DMS79 (cell line): ENCODE data around the gene FHIT.
"Not testable (repeated sequence)": the region's sequence is repeated elsewhere in the genome, so short reads cannot be mapped to it uniquely, and the experiment has no call there.

Experiments used
- DNase-seq: peaks from one replicate; lab custom pipeline; 2025; lab: John Stamatoyannopoulos, UW

FHIT gene

DNA sequence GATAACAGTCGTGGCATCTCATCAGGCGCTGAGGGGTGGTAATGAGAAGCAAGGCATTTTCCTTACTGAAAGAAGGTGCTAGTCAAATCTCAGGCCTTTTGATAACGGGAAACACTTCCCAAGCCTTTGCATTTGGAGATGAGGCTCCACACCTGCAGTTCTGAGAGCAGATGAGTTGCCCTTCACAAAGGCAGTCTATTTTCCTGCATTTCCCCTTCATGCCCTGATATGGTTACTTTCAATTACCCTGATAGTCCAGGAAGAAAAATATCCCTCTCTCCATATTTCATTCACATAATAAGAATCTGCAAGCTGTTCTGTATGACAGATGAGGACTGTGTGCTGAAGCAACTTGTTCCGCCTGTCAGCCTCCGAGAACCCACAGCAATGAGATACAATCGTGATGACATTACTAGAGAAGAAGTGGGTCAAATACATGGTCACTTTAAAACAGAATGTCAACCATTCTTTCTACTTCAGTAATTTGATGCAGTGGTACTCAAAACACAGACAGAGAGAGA is 25.0 kb downstream of the FHIT start:
- no peak for DNase-seq

DNA sequence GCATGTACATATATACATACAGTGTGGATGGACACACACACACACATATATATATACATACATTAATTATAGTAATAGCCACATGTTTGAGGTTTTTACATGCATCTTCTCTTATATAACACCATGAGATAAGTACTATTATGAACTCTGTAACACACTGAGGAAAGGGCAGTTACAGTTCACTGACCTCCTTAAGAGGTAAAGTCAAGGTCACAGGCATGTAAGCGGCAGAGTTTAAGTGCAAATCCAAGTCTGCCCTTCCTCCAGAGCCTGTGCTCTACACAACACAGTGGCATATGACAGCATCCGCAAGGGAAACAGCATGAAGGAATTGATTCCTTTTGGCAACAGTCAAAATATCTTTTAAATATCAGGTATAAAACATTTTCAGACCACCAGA is 26.4 kb downstream of the FHIT start:
- DNase-seq = no peak

DNA sequence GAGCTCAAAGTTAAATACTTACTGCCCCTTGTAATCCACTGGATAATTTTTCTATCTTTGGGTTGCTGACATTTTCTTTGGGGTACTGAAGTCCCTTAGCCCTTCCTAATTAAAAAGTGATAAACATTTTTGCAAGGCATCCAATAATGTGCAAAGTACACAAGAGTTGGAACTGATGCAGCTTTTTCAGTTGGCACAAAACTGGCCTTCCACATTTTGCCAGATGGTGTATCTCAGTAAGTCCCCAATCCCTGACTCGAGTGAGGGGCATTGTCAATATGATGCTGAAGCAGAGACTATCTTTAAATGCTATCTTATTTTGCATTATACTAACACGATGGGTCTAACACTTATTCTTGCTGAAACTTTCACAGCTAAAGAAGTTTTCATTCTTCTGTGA is 27.8 kb downstream of the FHIT start:
- no peak for DNase-seq

DNA sequence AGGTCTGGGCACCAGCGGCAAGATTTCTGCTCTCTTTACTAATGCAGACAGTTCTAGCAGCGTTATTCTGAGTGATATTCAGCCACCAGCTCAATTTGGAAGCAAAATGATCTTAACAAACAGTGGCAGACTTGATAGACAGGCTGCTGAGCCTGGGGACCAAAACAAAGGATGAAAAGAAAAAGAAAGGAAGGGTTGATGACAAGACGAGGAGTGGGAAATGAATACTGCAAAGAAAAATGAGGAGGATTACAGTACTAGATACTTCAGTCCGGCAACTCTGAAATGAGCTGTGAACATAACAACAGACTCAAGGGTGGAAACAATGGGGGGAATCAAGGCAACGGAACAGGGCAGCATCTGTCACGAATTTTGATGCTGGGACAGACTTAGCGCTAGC is 28.8 kb downstream of the FHIT start:
- DNase-seq = no peak

DNA sequence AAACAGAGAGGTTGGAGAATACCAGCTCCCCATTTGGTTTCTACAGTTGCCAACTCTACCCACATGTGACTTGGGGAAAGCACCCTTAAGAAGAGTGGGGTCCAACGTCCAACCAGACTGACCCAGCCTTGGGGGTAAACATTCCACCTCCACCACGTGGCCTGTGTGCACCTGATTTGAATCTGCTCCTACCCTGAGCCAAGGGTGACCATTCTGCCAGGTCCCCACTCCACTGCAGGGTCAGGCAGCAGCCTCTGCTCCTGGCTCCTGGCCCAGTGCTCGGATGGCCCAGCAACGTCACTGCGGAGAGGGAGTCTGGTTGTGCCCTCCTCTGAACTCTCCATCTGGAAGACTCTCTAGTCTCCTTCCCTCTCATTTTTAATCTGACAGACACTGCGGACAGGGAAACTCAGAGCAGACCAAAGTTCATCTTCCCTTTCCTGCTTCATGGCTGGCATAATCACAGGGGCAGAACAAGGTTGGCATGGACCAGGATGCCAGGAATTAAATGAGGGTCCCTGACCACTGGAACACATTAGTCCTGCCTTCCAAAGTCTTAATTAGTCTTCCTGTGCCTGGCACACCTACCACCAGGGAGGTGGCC is 29.4 kb downstream of the FHIT start:
- no peak for DNase-seq

DNA sequence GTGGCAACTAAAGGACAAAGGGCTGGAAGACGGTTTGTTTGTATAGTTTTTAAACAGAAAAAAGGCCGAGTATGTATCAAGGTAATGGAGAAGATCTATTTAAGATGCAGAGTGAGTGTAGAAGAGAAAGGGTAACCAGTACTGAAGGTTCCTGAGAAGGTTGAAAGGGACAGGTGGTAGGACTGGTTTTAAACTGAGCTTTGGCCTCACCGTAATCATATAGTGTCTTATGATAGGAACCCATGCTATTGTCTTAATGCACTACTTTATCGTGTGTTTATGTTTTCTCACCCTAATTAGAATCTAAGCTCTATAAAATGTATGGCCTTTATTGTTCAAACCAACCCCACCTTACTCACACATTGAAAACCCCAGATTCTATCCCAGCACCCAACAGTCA is 32.7 kb downstream of the FHIT start:
- no peak for DNase-seq

DNA sequence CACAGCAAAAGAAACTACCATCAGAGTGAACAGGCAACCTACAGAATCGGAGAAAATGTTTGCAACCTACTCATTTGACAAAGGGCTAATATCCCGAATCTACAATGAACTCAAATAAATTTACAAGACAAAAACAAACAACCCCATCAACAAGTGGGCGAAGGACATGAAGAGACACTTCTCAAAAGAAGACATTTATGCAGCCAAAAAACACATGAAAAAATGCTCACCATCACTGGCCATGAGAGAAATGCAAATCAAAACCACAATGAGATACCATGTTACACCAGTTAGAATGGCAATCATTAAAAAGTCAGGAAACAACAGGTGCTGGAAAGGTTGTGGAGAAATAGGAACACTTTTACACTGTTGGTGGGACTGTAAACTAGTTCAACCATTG is 35.1 kb downstream of the FHIT start:
- not testable (repeated sequence) for DNase-seq

DNA sequence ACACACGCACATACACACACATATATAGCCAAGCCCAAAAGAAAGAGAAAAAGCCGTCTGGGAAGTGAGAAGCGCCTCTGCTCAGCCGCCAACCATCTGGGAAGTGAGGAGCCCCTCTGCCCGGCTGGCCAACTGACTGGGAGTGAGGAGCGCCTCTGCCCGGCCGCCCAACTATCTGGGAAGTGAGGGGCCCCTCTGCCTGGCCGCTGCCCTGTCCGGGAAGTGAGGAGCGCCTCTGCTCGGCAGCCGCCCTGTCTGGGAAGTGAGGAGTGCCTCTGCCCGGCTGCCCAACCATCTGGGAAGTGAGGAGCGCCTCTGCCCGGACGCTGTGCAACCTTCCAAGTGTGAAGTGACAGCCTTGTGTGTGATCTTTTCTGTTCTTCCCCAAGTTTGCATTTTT is 49.2 kb downstream of the FHIT start:
- DNase-seq = no peak

DNA sequence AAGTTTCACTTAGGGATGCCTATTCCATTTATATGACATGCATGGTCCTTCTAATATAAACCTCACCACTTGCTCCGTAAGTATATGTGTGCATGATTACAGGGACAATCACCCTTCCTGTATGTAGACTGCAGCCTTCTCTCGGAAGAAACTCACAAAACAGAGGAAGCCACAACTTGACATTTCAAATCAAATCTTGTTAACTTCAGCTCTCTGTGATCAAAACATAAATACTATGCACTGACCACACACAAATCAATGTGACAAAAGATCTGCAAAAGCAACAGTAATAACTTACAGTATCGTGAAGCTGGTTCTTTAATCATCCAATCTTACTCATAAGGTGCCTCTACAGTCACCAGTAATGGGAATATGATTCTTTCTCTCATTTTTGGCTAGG is 50.2 kb downstream of the FHIT start:
- no peak for DNase-seq

DNA sequence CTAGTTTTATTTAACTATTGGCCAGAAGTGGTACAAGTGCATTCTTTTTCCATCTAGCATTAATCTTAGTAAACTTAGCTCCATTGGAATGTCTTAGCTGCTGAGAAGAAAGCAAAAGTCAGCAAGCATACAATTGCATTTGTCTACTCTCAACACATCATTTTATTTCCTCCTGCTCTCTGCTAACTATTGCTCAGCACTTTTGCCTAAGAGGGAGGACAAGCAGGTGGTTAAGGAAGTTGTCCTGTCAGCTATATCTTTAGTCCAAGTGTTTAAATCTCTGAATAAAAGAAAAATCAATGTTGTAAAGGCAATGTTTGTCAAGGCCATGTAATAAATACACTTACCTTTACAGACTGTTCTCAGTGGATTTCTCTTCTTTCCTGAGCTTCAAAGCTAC is 51.0 kb downstream of the FHIT start:
- no peak for DNase-seq

DNA sequence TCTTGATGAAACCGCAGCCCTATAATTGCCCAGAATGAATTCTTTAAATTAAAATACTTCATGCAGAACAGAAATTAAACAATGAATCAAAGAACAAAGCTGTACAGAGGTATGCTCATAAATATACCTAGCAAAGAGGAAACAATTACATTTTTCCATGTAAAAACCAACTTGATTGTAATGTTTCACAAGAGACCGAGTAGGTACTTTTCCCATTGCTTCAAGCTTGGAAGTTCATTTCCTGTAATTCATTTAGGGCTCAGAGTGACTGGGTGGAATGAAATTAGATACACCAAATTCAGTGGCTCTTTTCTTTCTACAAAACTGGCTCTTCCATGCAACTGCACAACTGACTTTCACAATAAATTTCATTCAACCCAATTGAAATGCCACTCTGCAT is 51.4 kb downstream of the FHIT start:
- DNase-seq = no peak

DNA sequence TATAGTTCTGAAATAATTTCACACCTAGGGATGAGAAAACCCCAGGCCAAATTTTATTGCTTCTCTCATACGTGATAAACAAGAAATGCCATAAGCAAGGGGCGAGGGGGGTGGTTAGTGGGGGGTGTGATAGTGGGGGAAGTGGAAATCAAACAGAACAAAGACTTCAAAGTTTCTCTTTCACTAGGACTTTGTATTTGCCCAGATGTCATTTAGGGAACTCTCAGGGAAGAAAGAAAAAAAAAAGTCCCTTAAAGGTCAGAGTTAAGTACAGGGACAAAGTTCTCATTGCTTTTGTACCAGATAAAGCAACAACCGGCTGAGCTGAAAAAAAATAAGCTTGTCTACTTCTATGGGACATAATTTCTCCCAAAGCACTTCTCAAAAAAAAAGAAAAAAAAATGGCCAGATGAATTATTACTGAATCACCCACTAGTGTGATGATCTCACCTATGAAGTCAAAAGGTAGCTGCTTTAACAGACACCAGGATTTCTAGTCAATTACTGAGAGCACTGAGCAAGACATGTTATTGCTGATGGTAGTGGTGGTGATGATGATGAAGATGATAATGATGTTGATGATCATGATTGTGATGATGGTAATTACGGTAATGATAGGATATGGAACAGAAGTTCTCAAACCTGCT is 56.2 kb downstream of the FHIT start:
- no peak for DNase-seq

DNA sequence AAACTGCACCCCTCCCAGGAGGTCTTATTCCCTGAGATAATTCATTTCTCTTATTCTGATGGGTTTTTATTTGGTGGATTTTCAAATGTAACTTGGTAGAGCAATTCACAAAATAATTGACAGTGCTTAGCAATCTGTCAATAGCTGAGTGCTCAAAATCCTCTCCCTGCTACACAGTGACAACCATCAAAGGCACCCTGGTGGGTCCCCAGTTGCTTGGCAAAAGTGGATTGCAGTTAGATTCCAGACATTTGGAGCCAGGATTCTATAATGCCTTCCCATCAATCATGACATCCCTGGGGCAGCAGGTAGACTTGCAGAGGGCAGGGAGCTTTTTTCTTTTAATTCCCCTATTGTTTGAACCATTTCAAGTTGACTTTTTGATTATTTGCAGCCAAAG is 59.0 kb downstream of the FHIT start:
- no peak for DNase-seq

DNA sequence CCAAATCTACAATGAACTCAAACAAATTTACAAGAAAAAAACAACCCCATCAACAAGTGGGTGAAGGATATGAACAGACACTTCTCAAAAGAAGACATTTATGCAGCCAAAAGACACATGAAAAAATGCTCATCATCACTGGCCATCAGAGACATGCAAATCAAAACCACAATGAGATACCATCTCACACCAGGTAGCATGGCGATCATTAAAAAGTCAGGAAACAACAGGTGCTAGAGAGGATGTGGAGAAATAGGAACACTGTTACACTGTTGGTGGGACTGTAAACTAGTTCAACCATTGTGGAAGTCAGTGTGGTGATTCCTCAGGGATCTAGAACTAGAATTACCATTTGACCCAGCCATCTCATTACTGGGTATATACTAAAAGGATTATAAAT is 61.0 kb downstream of the FHIT start:
- not testable (repeated sequence) for DNase-seq

DNA sequence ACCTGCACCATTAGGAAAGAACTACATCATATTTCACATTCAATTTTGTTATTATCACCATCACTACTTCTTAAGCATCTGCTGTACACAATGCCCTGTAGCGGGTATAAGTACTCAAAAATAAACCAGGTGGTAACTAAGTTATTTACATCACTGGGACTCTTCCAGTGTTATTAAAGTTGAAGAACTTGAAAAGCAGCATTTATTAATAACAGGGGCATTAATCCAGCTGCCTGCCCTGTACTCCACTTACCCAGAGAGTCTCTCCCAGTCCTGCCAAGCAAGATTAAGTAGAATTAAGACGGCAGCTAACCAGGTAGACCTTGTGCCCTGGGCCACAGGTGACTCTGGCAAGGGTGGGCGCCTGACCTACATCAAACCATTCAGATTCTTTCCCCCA is 65.2 kb downstream of the FHIT start:
- no peak for DNase-seq

DNA sequence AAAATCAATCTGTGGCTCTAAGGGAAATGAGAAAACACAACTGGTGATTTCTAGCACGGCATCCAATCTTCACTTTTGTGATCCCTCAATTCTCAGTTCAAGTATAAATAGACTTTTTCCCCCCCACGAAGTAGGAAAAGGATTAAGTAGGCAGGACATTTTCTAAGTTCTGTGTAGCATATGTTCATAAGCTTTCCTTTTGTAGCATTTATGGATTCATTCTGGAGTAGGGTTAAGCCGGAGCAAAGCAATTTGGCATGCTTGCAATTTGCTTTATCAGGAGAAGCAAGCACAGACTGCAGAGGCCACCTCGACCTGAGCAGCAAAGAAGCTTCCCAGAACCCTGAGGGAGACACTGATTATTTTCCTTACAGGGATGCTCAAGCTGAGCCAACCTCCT is 66.3 kb downstream of the FHIT start:
- no peak for DNase-seq

DNA sequence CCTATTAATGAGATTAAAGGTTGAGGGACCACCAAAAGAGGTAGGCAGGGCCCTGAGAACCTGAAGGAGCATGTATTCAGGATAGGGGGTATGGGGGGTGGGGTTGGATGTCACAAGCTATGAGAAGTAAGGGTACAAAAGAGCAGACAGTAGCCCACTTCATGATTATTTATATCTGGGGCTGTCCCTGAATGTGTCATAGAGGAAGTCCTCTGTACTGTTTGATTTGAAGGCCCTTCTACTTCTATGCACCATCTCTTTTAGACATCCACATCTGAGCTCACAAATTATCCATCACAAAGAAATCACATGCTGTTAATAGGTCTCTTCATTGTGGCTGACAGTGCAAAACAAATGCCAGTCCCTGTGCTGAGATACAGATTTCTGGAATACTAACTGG is 68.6 kb downstream of the FHIT start:
- no peak for DNase-seq

DNA sequence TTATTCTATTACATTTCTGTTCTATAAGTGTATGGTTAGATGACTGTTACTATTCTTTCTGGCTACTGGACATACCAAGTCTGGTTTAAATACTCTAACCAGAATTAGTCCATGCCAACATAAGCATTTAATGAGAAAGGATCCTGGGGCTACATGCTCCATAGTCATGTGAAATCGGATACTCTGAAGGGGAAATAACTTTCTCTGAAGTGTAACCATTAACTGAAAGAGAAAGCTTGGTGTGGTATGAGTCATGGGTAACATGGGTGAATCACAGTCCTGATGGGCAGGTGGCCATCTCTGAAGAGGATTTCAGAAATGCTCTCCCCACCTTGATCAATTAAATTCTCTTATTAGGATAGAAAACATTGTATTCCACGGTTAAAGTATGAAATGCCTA is 69.4 kb downstream of the FHIT start:
- DNase-seq = no peak

DNA sequence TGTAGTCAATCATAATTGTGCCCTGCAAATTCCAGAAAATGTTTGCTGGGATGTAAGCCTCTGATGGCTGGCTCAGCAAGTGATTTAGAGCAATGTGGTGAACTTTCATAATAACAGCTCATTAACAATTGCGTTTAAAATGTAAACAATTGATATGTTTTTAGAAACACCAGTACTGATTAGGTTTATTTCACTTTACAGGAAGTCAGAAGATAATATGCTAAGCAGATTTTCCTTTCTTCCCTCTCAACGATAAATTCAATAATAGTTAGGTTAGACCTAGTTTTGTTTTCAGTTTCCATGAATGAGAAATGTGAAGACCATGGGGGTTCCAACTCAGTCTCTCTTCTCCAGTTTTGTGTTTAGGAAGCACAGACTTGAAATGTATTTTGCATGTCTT is 71.0 kb downstream of the FHIT start:
- DNase-seq = no peak

DNA sequence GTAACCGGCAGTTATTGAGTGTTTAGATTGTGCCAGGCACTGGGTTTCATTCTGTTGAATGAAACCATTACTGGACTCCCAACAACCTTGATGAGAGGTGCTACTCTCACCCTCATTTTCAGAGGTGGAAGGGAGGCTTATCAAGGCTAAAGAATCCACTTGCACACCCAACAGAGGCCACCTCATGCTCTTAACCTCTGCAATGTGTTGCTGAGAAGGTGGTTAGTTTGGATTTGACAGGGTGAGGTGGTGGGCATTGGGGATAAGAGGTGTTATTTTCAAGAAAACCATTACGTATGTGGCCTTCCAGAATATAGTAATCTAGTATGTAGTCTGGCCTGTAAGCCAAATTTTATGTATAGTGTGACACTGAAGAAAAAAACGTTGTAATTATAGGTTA is 73.1 kb downstream of the FHIT start:
- DNase-seq = no peak

DNA sequence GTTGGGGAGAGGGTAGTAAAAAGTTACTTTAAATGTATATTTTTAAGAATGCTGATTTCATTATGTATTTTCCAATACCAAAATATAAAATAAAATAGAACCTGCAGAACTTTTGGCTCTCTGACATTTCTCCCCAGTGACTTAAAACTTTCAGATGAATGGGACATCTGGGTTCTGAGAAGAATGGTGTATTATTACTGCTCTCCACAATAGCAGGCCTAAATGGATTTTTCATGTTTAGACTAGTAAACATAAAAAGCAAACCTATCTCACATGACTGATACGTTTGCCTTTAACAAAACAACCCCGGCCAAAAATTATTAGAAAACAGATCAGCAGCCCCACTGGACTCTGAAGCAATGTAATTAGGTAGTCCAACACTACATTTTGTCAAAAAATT is 73.8 kb downstream of the FHIT start:
- no peak for DNase-seq

DNA sequence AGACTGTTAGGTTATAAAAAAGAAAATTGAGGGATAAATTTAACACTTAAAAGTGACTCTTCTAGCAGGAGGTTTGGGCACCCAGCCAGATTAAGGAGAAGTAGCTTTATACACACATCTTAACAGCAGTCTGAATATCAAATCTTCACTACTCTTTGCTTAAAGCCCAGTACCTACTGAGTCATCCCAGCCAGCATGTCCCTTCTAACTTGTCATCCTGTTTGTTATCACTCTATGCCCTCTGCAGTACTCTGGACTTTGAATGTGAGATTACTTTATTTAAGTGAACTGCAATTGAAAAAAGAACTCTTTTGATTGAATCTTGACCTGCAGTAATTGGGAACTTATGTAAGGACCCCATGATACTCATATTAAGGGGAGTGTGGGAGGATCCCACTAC is 77.6 kb downstream of the FHIT start:
- no peak for DNase-seq

DNA sequence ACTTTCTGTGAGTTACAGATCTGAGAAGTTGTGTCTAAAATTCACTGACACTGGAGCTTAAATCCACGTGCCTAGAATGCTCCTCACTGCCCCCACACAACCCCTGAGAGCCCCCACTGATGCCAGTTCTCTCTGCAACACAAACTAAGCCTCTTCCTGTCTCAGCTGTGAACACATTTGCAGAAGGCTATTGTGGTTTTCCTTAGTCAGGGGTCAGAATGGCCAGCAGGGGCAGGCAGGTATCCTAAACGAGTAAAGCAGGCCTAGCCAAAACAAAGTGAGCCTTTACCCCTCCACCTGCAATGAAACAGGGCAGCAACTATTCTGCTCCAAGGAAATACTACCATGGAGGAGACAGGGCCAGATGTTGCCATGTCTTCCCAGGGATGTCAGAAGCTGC is 78.6 kb downstream of the FHIT start:
- DNase-seq = no peak

DNA sequence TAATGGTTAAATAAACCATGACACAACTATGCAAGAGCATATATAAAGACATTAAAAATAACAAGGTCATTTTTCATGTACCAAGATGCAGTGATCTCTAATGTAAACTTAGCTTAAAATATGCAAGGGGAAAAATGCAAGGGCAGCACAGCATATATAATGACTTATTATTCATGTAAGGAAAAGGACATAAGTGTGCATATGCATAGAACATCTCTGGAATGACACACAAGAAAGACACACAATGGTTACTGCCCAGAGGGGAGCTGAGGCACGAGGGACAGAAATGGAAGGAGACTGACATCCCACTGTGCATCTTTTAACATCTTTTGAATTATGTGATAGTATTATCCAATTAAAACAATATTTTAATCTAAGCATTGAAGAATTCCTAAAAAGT is 79.0 kb downstream of the FHIT start:
- DNase-seq = no peak
